Erythroblast (primary cell): ENCODE measurements around the gene COL5A2.

Experiments
- DNase-seq, 2 experiments: peaks; one replicate each; lab custom pipeline; 2025; lab: John Stamatoyannopoulos, UW
- GATA1 ChIP-seq: IDR thresholded peaks from 2 replicates; pipeline ENCODE4 v1.6.1; 2011; ENCODE audit warnings: low read depth, mild to moderate bottlenecking, control low read depth, low read length, moderate library complexity
- POLR2A ChIP-seq: IDR thresholded peaks from 2 replicates; pipeline ENCODE4 v1.6.1; 2011; ENCODE audit warnings: mild to moderate bottlenecking, low read length

COL5A2 gene

GRCh38 chr2:189088591-189089205, 90.9 kb downstream of the COL5A2 start:
- no peak for DNase-seq
- TF ChIP-seq POLR2A: no peak
- no peak for TF ChIP-seq GATA1

- no peak for DNase-seq
- TF ChIP-seq GATA1 (no peak), POLR2A (no peak)
These were observed 92.9 kb downstream of the COL5A2 start for GRCh38 chr2:189086710-189087109.

DNA sequence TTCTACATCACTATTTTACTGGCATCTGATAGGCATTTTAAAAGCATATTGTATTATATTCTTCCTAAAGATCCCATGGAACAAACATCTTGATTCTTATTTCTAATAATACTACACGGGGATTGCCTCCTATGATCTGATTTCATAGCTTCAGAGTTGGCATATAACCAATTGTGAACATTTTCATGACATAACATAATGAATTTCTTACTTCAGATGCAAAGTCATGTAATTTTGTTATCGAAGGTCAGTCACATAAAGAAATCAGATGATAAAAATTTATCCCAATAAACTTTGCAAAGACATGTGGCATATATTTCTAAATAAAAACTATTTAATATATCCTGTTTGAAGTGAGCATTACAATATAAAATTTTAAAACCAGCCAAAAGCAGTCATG, 93.3 kb downstream of the COL5A2 start:
- no peak for DNase-seq

GRCh38 chr2:189083606-189084005, 96.0 kb downstream of the COL5A2 start:
- no peak for TF ChIP-seq GATA1
- no peak for TF ChIP-seq POLR2A
- DNase-seq: no peak

More for the DNA sequence above, 93.3 kb downstream of the COL5A2 start:
- no peak for TF ChIP-seq GATA1
- TF ChIP-seq POLR2A: no peak

- TF ChIP-seq POLR2A: no peak
- no peak for TF ChIP-seq GATA1
- DNase-seq: no peak
These were observed 96.5 kb downstream of the COL5A2 start for GRCh38 chr2:189083106-189083505.

GRCh38 chr2:189082376-189082975, 97.1 kb downstream of the COL5A2 start:
- TF ChIP-seq GATA1: no peak
- no peak for TF ChIP-seq POLR2A
- no peak for DNase-seq

- no peak for TF ChIP-seq GATA1
- no peak for TF ChIP-seq POLR2A
- DNase-seq: no peak
These were observed 103.0 kb downstream of the COL5A2 start for GRCh38 chr2:189076572-189076971.

GRCh38 chr2:189076120-189076519, 103.4 kb downstream of the COL5A2 start:
- DNase-seq: no peak
- no peak for TF ChIP-seq GATA1
- TF ChIP-seq POLR2A: no peak

DNA sequence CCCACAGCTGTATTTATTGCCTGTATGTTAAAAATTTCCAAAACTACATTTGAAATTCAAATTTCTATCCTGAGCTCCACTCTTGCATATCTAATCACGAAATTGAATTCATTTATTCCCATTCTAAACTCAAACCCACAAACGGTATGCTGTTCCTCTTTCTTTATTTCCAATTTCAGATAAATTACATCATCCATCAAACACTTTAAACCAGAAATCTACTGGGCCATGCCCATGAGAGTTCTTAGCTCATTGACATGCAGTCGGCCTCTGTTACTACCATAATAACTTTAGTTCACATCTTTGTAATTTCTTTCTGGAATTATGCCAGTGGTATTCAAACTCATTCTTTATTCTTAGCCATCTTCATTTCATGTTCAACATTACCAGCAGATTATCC, 105.1 kb downstream of the COL5A2 start:
- no peak for DNase-seq
- TF ChIP-seq GATA1 (no peak), POLR2A (no peak)

GRCh38 chr2:189072036-189072435, 107.5 kb downstream of the COL5A2 start:
- TF ChIP-seq GATA1 (no peak), POLR2A (no peak)
- DNase-seq: no peak

GRCh38 chr2:189069855-189070619, 109.5 kb downstream of the COL5A2 start:
- no peak for DNase-seq
- TF ChIP-seq GATA1 (no peak), POLR2A (no peak)

GRCh38 chr2:189066037-189066436, 113.5 kb downstream of the COL5A2 start:
- no peak for DNase-seq
- TF ChIP-seq GATA1: no peak
- TF ChIP-seq POLR2A: no peak

- no peak for DNase-seq
- TF ChIP-seq GATA1: no peak
- TF ChIP-seq POLR2A: no peak
These were observed 119.4 kb downstream of the COL5A2 start for GRCh38 chr2:189060096-189060642.

GRCh38 chr2:189057316-189057715, 122.2 kb downstream of the COL5A2 start:
- DNase-seq: no peak
- TF ChIP-seq POLR2A: no peak
- no peak for TF ChIP-seq GATA1
